ENCODE measurements around the gene LGALS9B. TPM values are rescaled to one million over a fixed set of nuclear protein-coding genes. Genes with fewer than 3 reads are reported as not detected.
"Not testable (repeated sequence)": the region's sequence is repeated elsewhere in the genome, so short reads cannot be mapped to it uniquely, and the experiment has no call there.

Gene LGALS9B
- polyA plus RNA-seq, 4 donors, result 1.2 to 5.7 (median 1.9) TPM; not detected in 1

DNA sequence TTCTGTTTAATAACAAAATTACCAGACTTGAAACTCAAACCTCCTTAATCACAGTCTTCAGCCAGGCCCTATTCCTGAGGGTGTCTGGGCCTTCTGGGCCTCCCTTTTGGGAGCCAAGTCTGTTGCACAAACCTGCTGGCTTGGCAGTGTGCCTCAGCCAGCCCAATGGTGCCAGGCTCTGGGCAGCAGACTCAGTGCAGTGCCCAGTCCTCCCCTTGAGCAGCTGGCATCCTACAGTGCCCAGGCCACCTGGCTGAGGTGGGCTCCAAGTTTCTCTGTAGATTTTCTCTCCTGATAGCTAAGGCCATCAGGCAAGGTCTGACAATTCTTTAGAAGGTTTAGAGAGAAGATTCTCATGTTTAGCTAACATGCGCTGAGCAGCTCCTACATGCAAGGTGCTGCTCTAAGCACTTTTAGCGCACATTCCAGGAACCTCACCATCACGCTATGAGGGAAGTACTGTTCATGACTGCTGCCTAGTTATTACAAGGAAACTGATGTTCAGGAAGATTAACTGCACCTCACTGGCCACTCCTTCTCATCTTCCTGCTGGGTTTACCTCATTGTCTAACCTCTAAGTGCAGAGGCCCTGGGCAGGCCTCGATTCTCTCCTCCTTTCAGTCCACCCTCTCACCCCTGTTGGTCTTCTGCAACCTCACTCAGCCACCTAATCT is 10.2 kb upstream of the LGALS9B start:
- not testable (repeated sequence) for FAIRE-seq; H3K36me3 ChIP-seq (ENCODE audit: control insufficient read depth in 3 of 3, insufficient read depth in 2 of 3, low read depth in 1 of 3, low read length in 3 of 3); H3K4me1 ChIP-seq (ENCODE audit: control insufficient read depth in 3 of 3, insufficient read depth in 2 of 3, low read depth in 1 of 3, low read length in 2 of 3); H3K4me3 ChIP-seq (ENCODE audit: low read depth in 1 of 3, low read length in 3 of 3); H3K27ac ChIP-seq (ENCODE audit: low read depth in 1 of 3, low read length in 2 of 3); H3K27me3 ChIP-seq (ENCODE audit: control insufficient read depth in 3 of 3, insufficient read depth in 3 of 3, low read length in 3 of 3); H3K9me3 ChIP-seq (ENCODE audit: control insufficient read depth in 2 of 2, insufficient read depth in 1 of 2, low read depth in 1 of 2, low read length in 1 of 2); DNase-seq
- 75 to 79% (median 76%) methylated on average over 2 to 4 of the region's 4 CpGs for WGBS, 3 donors

DNA sequence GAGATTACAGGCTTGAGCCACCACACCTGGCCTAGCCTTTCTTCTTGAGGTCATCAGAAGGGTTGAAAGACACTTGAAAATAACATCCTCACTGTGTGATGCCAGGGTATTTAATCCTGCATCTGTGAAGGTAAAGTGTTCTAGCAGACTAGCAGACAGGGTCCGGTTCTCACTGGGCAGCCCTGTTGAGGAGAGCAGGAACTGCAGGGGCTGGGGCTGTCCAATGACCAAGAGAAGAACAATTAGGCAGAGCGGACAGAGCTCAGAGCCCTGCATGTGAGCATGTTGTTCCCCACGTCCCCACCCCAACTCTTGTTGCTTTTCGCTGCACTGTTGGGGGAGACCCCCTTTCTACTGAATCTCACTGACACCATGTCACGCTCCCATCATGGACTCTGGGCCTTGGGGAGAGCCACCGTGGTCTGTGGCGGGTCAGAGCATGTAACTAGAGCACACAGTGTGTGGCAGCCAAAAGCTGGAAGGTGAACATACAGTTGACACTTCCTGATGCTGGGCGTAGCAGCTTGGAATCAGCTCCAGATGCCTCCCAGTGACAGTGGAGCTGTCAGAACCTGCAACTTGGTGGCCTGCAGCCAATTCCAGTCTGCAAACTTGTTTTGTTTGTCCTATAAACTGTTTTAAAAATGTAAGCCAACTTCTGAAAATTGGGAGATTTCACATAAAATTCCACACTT is 7.9 kb upstream of the LGALS9B start:
- not testable (repeated sequence) for H3K36me3 ChIP-seq (ENCODE audit: control insufficient read depth in 3 of 3, insufficient read depth in 2 of 3, low read depth in 1 of 3, low read length in 3 of 3); FAIRE-seq; H3K27me3 ChIP-seq (ENCODE audit: control insufficient read depth in 3 of 3, insufficient read depth in 3 of 3, low read length in 3 of 3); H3K9me3 ChIP-seq (ENCODE audit: control insufficient read depth in 2 of 2, insufficient read depth in 1 of 2, low read depth in 1 of 2, low read length in 1 of 2); DNase-seq; H3K4me1 ChIP-seq (ENCODE audit: control insufficient read depth in 3 of 3, insufficient read depth in 2 of 3, low read depth in 1 of 3, low read length in 2 of 3); H3K4me3 ChIP-seq (ENCODE audit: low read depth in 1 of 3, low read length in 3 of 3); H3K27ac ChIP-seq (ENCODE audit: low read depth in 1 of 3, low read length in 2 of 3)
- 82 to 85% (median 83%) methylated on average over 7 of the region's 8 CpGs for WGBS, 3 donors

- FAIRE-seq; H3K4me1 ChIP-seq (ENCODE audit: control insufficient read depth in 3 of 3, insufficient read depth in 2 of 3, low read depth in 1 of 3, low read length in 2 of 3): not testable (repeated sequence)
These were observed 6.7 kb upstream of the LGALS9B start for GRCh38 chr17:20474081-20474480.

DNA sequence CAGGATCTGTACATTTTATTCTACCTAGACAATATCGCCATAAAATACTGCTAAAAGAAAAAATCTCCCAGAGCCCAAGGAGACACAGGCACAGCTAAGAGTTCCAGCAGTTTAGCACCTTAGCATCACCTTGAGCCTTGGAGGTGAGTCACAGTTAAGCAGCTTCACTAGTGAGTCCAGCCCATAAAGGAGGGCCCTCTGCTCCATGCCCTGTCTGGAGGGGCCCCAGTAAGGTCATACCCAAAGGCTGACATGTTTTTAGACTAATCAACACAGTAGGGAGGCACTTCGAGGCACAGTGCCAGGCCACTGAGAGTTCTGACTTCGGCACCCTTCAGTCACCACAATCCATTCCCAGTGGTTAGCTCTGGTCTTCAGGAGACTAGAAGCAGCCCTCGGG is 2.6 kb upstream of the LGALS9B start:
- H3K4me3 ChIP-seq (ENCODE audit: low read depth in 1 of 3, low read length in 3 of 3); H3K27ac ChIP-seq (ENCODE audit: low read depth in 1 of 3, low read length in 2 of 3); DNase-seq; H3K4me1 ChIP-seq (ENCODE audit: control insufficient read depth in 3 of 3, insufficient read depth in 2 of 3, low read depth in 1 of 3, low read length in 2 of 3); H3K9me3 ChIP-seq (ENCODE audit: control insufficient read depth in 2 of 2, insufficient read depth in 1 of 2, low read depth in 1 of 2, low read length in 1 of 2); FAIRE-seq; H3K36me3 ChIP-seq (ENCODE audit: control insufficient read depth in 3 of 3, insufficient read depth in 2 of 3, low read depth in 1 of 3, low read length in 3 of 3); H3K27me3 ChIP-seq (ENCODE audit: control insufficient read depth in 3 of 3, insufficient read depth in 3 of 3, low read length in 3 of 3): not testable (repeated sequence)
- 50 to 60% (median 50%) methylated on average over 1 to 2 of the region's 4 CpGs for WGBS, 3 donors

More at GRCh38 chr17:20474081-20474480, 6.7 kb upstream of the LGALS9B start:
- H3K27me3 ChIP-seq (ENCODE audit: control insufficient read depth in 3 of 3, insufficient read depth in 3 of 3, low read length in 3 of 3); H3K27ac ChIP-seq (ENCODE audit: low read depth in 1 of 3, low read length in 2 of 3); H3K4me3 ChIP-seq (ENCODE audit: low read depth in 1 of 3, low read length in 3 of 3); H3K9me3 ChIP-seq (ENCODE audit: control insufficient read depth in 2 of 2, insufficient read depth in 1 of 2, low read depth in 1 of 2, low read length in 1 of 2); DNase-seq; H3K36me3 ChIP-seq (ENCODE audit: control insufficient read depth in 3 of 3, insufficient read depth in 2 of 3, low read depth in 1 of 3, low read length in 3 of 3): not testable (repeated sequence)

- H3K9me3 ChIP-seq (ENCODE audit: control insufficient read depth in 2 of 2, insufficient read depth in 1 of 2, low read depth in 1 of 2, low read length in 1 of 2); H3K27me3 ChIP-seq (ENCODE audit: control insufficient read depth in 3 of 3, insufficient read depth in 3 of 3, low read length in 3 of 3); DNase-seq; FAIRE-seq; H3K4me1 ChIP-seq (ENCODE audit: control insufficient read depth in 3 of 3, insufficient read depth in 2 of 3, low read depth in 1 of 3, low read length in 2 of 3); H3K36me3 ChIP-seq (ENCODE audit: control insufficient read depth in 3 of 3, insufficient read depth in 2 of 3, low read depth in 1 of 3, low read length in 3 of 3); H3K4me3 ChIP-seq (ENCODE audit: low read depth in 1 of 3, low read length in 3 of 3); H3K27ac ChIP-seq (ENCODE audit: low read depth in 1 of 3, low read length in 2 of 3): not testable (repeated sequence)
- WGBS, 3 donors, result 55% methylated on average over 1 of the region's 4 CpGs; no CpG with 5 or more reads in 2 of the 3 donors
These were observed 1.8 kb upstream of the LGALS9B start for GRCh38 chr17:20469107-20469506.

- peak overlapping the region in 1 of 3 donors; percentile 74 for H3K27ac ChIP-seq (ENCODE audit: low read depth in 1 of 3, low read length in 2 of 3)
- H3K9me3 ChIP-seq (ENCODE audit: control insufficient read depth in 2 of 2, insufficient read depth in 1 of 2, low read depth in 1 of 2, low read length in 1 of 2); DNase-seq; H3K27me3 ChIP-seq (ENCODE audit: control insufficient read depth in 3 of 3, insufficient read depth in 3 of 3, low read length in 3 of 3); FAIRE-seq; H3K4me3 ChIP-seq (ENCODE audit: low read depth in 1 of 3, low read length in 3 of 3); H3K36me3 ChIP-seq (ENCODE audit: control insufficient read depth in 3 of 3, insufficient read depth in 2 of 3, low read depth in 1 of 3, low read length in 3 of 3); H3K4me1 ChIP-seq (ENCODE audit: control insufficient read depth in 3 of 3, insufficient read depth in 2 of 3, low read depth in 1 of 3, low read length in 2 of 3): not testable (repeated sequence)
- 36 to 51% (median 43%) methylated on average over 3 of the region's 5 CpGs for WGBS, 3 donors
These were observed 340 bp downstream of the LGALS9B start for GRCh38 chr17:20466999-20467398.

- 34 to 59% (median 52%) methylated on average over 2 to 3 of the region's 5 CpGs for WGBS, 3 donors
- not testable (repeated sequence) for H3K36me3 ChIP-seq (ENCODE audit: control insufficient read depth in 3 of 3, insufficient read depth in 2 of 3, low read depth in 1 of 3, low read length in 3 of 3); FAIRE-seq; H3K4me3 ChIP-seq (ENCODE audit: low read depth in 1 of 3, low read length in 3 of 3); DNase-seq; H3K27ac ChIP-seq (ENCODE audit: low read depth in 1 of 3, low read length in 2 of 3); H3K9me3 ChIP-seq (ENCODE audit: control insufficient read depth in 2 of 2, insufficient read depth in 1 of 2, low read depth in 1 of 2, low read length in 1 of 2); H3K4me1 ChIP-seq (ENCODE audit: control insufficient read depth in 3 of 3, insufficient read depth in 2 of 3, low read depth in 1 of 3, low read length in 2 of 3); H3K27me3 ChIP-seq (ENCODE audit: control insufficient read depth in 3 of 3, insufficient read depth in 3 of 3, low read length in 3 of 3)
These were observed 786 bp downstream of the LGALS9B start for GRCh38 chr17:20466553-20466952.

- not testable (repeated sequence) for H3K4me3 ChIP-seq (ENCODE audit: low read depth in 1 of 3, low read length in 3 of 3); FAIRE-seq; H3K27me3 ChIP-seq (ENCODE audit: control insufficient read depth in 3 of 3, insufficient read depth in 3 of 3, low read length in 3 of 3); DNase-seq; H3K36me3 ChIP-seq (ENCODE audit: control insufficient read depth in 3 of 3, insufficient read depth in 2 of 3, low read depth in 1 of 3, low read length in 3 of 3); H3K27ac ChIP-seq (ENCODE audit: low read depth in 1 of 3, low read length in 2 of 3); H3K9me3 ChIP-seq (ENCODE audit: control insufficient read depth in 2 of 2, insufficient read depth in 1 of 2, low read depth in 1 of 2, low read length in 1 of 2); H3K4me1 ChIP-seq (ENCODE audit: control insufficient read depth in 3 of 3, insufficient read depth in 2 of 3, low read depth in 1 of 3, low read length in 2 of 3)
- WGBS, 3 donors, result 52 to 77% (median 59%) methylated on average over 7 of the region's 12 CpGs
These were observed 1.8 kb downstream of the LGALS9B start for GRCh38 chr17:20465535-20465934.

All from small intestine (tissue), 7 donors.